Fibroblast of skin of left biceps (primary cell): ENCODE measurements around the gene CDR2.
A peak's percentile ranks its signal among the peaks of the same experiment; 100 is the strongest.
"Not testable (repeated sequence)": the region's sequence is repeated elsewhere in the genome, so short reads cannot be mapped to it uniquely, and the experiment has no call there.

Experiments used
- DNase-seq, 2 experiments: peaks; one replicate each; pipeline ENCODE4 v3.0.0-alpha.2; 2013; ENCODE audit warnings: low read depth in 2 of 2

The CDR2 gene

GRCh38 chr16:22307838-22308237 is 66.6 kb downstream of the CDR2 start:
- DNase-seq, result no peak

GRCh38 chr16:22306788-22307187 is 67.6 kb downstream of the CDR2 start:
- DNase-seq, result no peak

- no peak for DNase-seq
These were observed 70.0 kb downstream of the CDR2 start for GRCh38 chr16:22304411-22304810.

- no peak for DNase-seq
These were observed 71.5 kb downstream of the CDR2 start for GRCh38 chr16:22302776-22303363.

GRCh38 chr16:22301423-22301822 is 73.0 kb downstream of the CDR2 start:
- DNase-seq, result not testable (repeated sequence)

GRCh38 chr16:22300427-22301071 is 73.9 kb downstream of the CDR2 start:
- DNase-seq, result no peak

- DNase-seq, result no peak
These were observed 75.4 kb downstream of the CDR2 start for GRCh38 chr16:22299036-22299435.

- DNase-seq, result peak; percentile 92 to 94
These were observed 76.3 kb downstream of the CDR2 start for GRCh38 chr16:22297871-22298733.

GRCh38 chr16:22297114-22297870 is 77.1 kb downstream of the CDR2 start, which contains the start of gene POLR3E:
Gene POLR3E (plus strand): TSS chr16:22297409. CDS start chr16:22302969, 5,560 bp downstream.
- peak; percentile 94 to 96 for DNase-seq

GRCh38 chr16:22296225-22297113 is 78.0 kb downstream of the CDR2 start:
- DNase-seq, result no peak
